ENCODE measurements around the gene RNLS.

RNLS gene

GRCh38 chr10:88553116-88553752 lies 29.9 kb downstream of the RNLS start (continued):
- peak; percentile 22; the same call in 1 of the 2 replicates for TF ChIP-seq PRDM10 (tag by site-specific recombination; IDR thresholded peaks at IDR 0.05)

- no peak overlapping the region for H3K4me3 ChIP-seq (ENCODE audit: low read depth, low read length)
- POLR2A ChIA-PET, result no interaction called here
- no peaks in the 10 kb centered on the region for H3K4me1 ChIP-seq (ENCODE audit: control insufficient read depth, insufficient read depth, low read length)
- TF ChIP-seq ZNF555 (tag by site-specific recombination; conservative IDR thresholded peaks at IDR 0.05) (no peak), ZNF585B (tag by site-specific recombination; IDR thresholded peaks at IDR 0.05) (no peak), KLF7 (tag by site-specific recombination; IDR thresholded peaks at IDR 0.05; ENCODE audit: borderline replicate concordance) (no peak), ATF2 (tag by site-specific recombination; IDR thresholded peaks at IDR 0.05; ENCODE audit: low read depth) (0 out of 2 replicates have a peak, but pooled peaks have one; percentile 41), ZNF175 (tag by site-specific recombination; IDR thresholded peaks at IDR 0.05) (no peak), ZNF521 (tag by site-specific recombination; IDR thresholded peaks at IDR 0.05) (no peak), ZNF155 (tag by site-specific recombination; IDR thresholded peaks at IDR 0.05) (no peak), ZFP41 (tag by site-specific recombination; IDR thresholded peaks at IDR 0.05; ENCODE audit: borderline replicate concordance) (no peak), ZBTB6 (tag by site-specific recombination; IDR thresholded peaks at IDR 0.05) (no peak)
- CTCF ChIA-PET, result interaction anchor here (0.6 to 1.4 kb wide), 5 partner anchors 28 to 894 kb away, joined by 3 to 5 read pairs (median 4); no protein-coding TSS in a partner anchor
- no peaks in the 10 kb centered on the region for H3K36me3 ChIP-seq (ENCODE audit: control insufficient read depth in 2 of 2, insufficient read depth in 1 of 2, low read length in 2 of 2)
- H3K9me3 ChIP-seq (ENCODE audit: control insufficient read depth, insufficient read depth, low read depth, low read length), result no peaks in the 10 kb centered on the region
- H3K27ac ChIP-seq (ENCODE audit: extremely low read depth, low read depth, low read length), result no peak overlapping the region
Measured at GRCh38 chr10:88551246-88551645, 31.9 kb downstream of the RNLS start.

GRCh38 chr10:88546497-88546896 lies 36.6 kb downstream of the RNLS start:
- ChIA-PET CTCF (no interaction called here), POLR2A (no interaction called here)
- H3K27ac ChIP-seq (ENCODE audit: extremely low read depth, low read depth, low read length), result no peak overlapping the region
- H3K4me1 ChIP-seq (ENCODE audit: control insufficient read depth, insufficient read depth, low read length), result peaks cover 27% of the 10 kb centered on the region
- H3K9me3 ChIP-seq (ENCODE audit: control insufficient read depth, insufficient read depth, low read depth, low read length), result no peaks in the 10 kb centered on the region
- no peak overlapping the region for H3K4me3 ChIP-seq (ENCODE audit: low read depth, low read length)
- TF ChIP-seq PRDM6 (tag by site-specific recombination; IDR thresholded peaks at IDR 0.05), result peak; percentile 35
- TF ChIP-seq ZNF324 (tag by site-specific recombination; IDR thresholded peaks at IDR 0.05), result no peak
- no peaks in the 10 kb centered on the region for H3K36me3 ChIP-seq (ENCODE audit: control insufficient read depth in 2 of 2, insufficient read depth in 1 of 2, low read length in 2 of 2)
